Loucy (cell line): ENCODE data around the gene DHRS7B.
"Not testable (repeated sequence)": the region's sequence is repeated elsewhere in the genome, so short reads cannot be mapped to it uniquely, and the experiment has no call there.

Experiments
- H2AFZ ChIP-seq: fragments of 200-600 bp; sonication (generic); 2 replicates; pipeline ENCODE4 v1.6.0; 2016; ENCODE audit warnings: antibody characterized with exemption, mild to moderate bottlenecking, low read length, moderate library complexity
- H3F3A ChIP-seq: fragments of 200-600 bp; 2 replicates; pipeline ENCODE4 v1.6.0; 2016; ENCODE audit warnings: antibody characterized with exemption, low read depth, mild to moderate bottlenecking
- H3K27me3 ChIP-seq: fragments of 200-600 bp; sonication (generic); 2 replicates; pipeline ENCODE4 v1.6.1; 2014; ENCODE audit warnings: low read length, mild to moderate bottlenecking; ENCODE audit not compliant: insufficient read depth, poor library complexity, severe bottlenecking
- H3K36me3 ChIP-seq: fragments of 200-600 bp; sonication (generic); 2 replicates; pipeline ENCODE4 v1.6.1; 2016; ENCODE audit warnings: low read length; ENCODE audit not compliant: insufficient read depth
- H3K4me1 ChIP-seq: fragments of 200-600 bp; sonication (generic); 2 replicates; pipeline ENCODE4 v1.5.1; 2014; ENCODE audit warnings: low read length, mild to moderate bottlenecking; ENCODE audit not compliant: insufficient read depth, poor library complexity, severe bottlenecking
- H3K4me2 ChIP-seq: fragments of 200-600 bp; sonication (generic); 2 replicates; pipeline ENCODE4 v1.6.0; 2014; ENCODE audit warnings: antibody characterized with exemption, low read length, low read depth, mild to moderate bottlenecking; ENCODE audit not compliant: poor library complexity, severe bottlenecking
- H3K4me3 ChIP-seq: fragments of 200-600 bp; sonication (generic); 2 replicates; pipeline ENCODE4 v1.5.1; 2014; ENCODE audit warnings: low read length, mild to moderate bottlenecking, mixed read lengths; ENCODE audit not compliant: poor library complexity, severe bottlenecking
- H3K79me2 ChIP-seq: fragments of 200-600 bp; sonication (generic); 2 replicates; pipeline ENCODE4 v1.6.1; 2014; ENCODE audit warnings: low read length; ENCODE audit not compliant: insufficient read depth
- H3K9ac ChIP-seq: fragments of 200-600 bp; sonication (generic); 2 replicates; pipeline ENCODE4 v1.6.0; 2014; ENCODE audit warnings: mild to moderate bottlenecking, low read depth, low read length, moderate library complexity; ENCODE audit not compliant: poor library complexity, severe bottlenecking
- H3K9me2 ChIP-seq: fragments of 200-600 bp; sonication (generic); replicated peaks from 2 replicates; pipeline ENCODE4 v1.6.1; 2016; ENCODE audit warnings: low read depth, low read length, mixed read lengths
- H3K9me3 ChIP-seq: fragments of 200-600 bp; sonication (generic); 2 replicates; pipeline ENCODE4 v1.6.1; 2014; ENCODE audit warnings: mild to moderate bottlenecking, antibody characterized with exemption, low read length, low read depth; ENCODE audit not compliant: insufficient read depth
- H4K20me1 ChIP-seq: fragments of 200-600 bp; sonication (generic); 2 replicates; pipeline ENCODE4 v1.6.0; 2014; ENCODE audit warnings: antibody characterized with exemption, low read length, mild to moderate bottlenecking; ENCODE audit not compliant: insufficient read depth, poor library complexity, severe bottlenecking
- CTCF ChIP-seq: fragments of 200-600 bp; sonication (generic); conservative IDR thresholded peaks from 2 replicates; pipeline ENCODE4 v1.5.1; 2014; ENCODE audit warnings: mild to moderate bottlenecking, antibody characterized with exemption, low read length
- EZH2phosphoT487 ChIP-seq: fragments of 200-600 bp; IDR thresholded peaks from 2 replicates; pipeline ENCODE4 v1.6.1; 2018; ENCODE audit warnings: antibody characterized with exemption, mild to moderate bottlenecking, moderate library complexity, borderline replicate concordance

DHRS7B gene

GRCh38 chr17:21141331-21141730 is 14.6 kb downstream of the DHRS7B start:
- Histone ChIP-seq H3F3A (no peaks in the 10 kb centered on the region), H3K4me3 (no peak overlapping the region), H3K4me1 (no peaks in the 10 kb centered on the region), H2AFZ (no peak overlapping the region), H3K79me2 (no peaks in the 10 kb centered on the region), H3K4me2 (no peak overlapping the region), H3K9me3 (no peaks in the 10 kb centered on the region), H3K9me2 (no peaks in the 10 kb centered on the region), H3K27me3 (no peaks in the 10 kb centered on the region), H3K9ac (no peak overlapping the region), H4K20me1 (no peaks in the 10 kb centered on the region), H3K36me3 (no peaks in the 10 kb centered on the region)
- TF ChIP-seq EZH2phosphoT487 (no peak), CTCF (no peak)

GRCh38 chr17:21142065-21142464 is 15.3 kb downstream of the DHRS7B start:
- H3K9me3 ChIP-seq, H3K9ac ChIP-seq, H3F3A ChIP-seq, H4K20me1 ChIP-seq, H3K27me3 ChIP-seq, H3K4me3 ChIP-seq, H2AFZ ChIP-seq, H3K79me2 ChIP-seq, H3K4me1 ChIP-seq, H3K9me2 ChIP-seq, H3K36me3 ChIP-seq, H3K4me2 ChIP-seq: not testable (repeated sequence)

GRCh38 chr17:21143695-21144094 is 16.9 kb downstream of the DHRS7B start:
- no peaks in the 10 kb centered on the region for H3K27me3 ChIP-seq
- 0 out of 2 replicates have a peak, but pooled peaks cover 1% of the 10 kb centered on the region for H3K9me3 ChIP-seq
- H3K4me2 ChIP-seq = no peak overlapping the region
- no peaks in the 10 kb centered on the region for H4K20me1 ChIP-seq
- no peaks in the 10 kb centered on the region for H3K36me3 ChIP-seq
- H3K9me2 ChIP-seq = no peaks in the 10 kb centered on the region
- no peaks in the 10 kb centered on the region for H3K4me1 ChIP-seq
- no peak for TF ChIP-seq EZH2phosphoT487
- no peak for TF ChIP-seq CTCF
- H3K9ac ChIP-seq = no peak overlapping the region
- no peaks in the 10 kb centered on the region for H3K79me2 ChIP-seq
- H2AFZ ChIP-seq = no peak overlapping the region
- H3F3A ChIP-seq = no peaks in the 10 kb centered on the region
- no peak overlapping the region for H3K4me3 ChIP-seq

DNA sequence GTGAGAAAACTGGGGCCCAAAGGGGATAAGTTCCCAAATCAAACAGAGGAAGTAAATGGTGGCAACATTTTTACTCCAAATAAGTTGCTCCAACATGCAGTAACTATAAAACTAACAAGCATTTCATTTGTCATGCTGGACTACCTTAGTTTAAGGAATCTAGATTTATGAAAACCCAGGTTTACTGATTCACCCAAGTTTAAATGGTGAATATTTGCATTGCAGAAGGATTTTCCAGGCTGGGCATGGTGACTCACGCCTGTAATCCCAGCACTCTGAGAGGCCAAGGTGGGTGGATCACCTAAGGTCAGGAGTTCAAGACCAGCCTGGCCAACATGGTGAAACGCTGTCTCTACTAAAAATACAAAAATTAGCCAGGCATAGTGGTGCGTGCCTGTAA is 17.5 kb downstream of the DHRS7B start:
- not testable (repeated sequence) for H3F3A ChIP-seq, H3K9me3 ChIP-seq, H3K9me2 ChIP-seq, H3K4me3 ChIP-seq, H3K4me1 ChIP-seq, H3K36me3 ChIP-seq, H3K4me2 ChIP-seq, H3K79me2 ChIP-seq, H2AFZ ChIP-seq, H3K9ac ChIP-seq, H4K20me1 ChIP-seq, H3K27me3 ChIP-seq
